GM21717 (cell line): Measurements from ENCODE around the gene FAM193A.
A peak's percentile ranks its signal among the peaks of the same experiment; 100 is the strongest.
"Not testable (repeated sequence)": the region's sequence is repeated elsewhere in the genome, so short reads cannot be mapped to it uniquely, and the experiment has no call there.

Experiments
- ATAC-seq: cut with Tn5 transposase; IDR thresholded peaks from one replicate; pipeline ENCODE4 v1.9.1; 2021; ENCODE audit warnings: mild to moderate bottlenecking, moderate library complexity; ENCODE audit not compliant: unreplicated experiment

FAM193A gene

GRCh38 chr4:2515830-2516550 lies 20.5 kb upstream of the FAM193A start:
- ATAC-seq = no peak

GRCh38 chr4:2516635-2517034 lies 19.8 kb upstream of the FAM193A start:
- no peak for ATAC-seq

GRCh38 chr4:2526559-2526958 lies 9.9 kb upstream of the FAM193A start:
- no peak for ATAC-seq

- ATAC-seq = no peak
Measured at GRCh38 chr4:2534904-2535375, 1.5 kb upstream of the FAM193A start.

- ATAC-seq = peak; percentile 22
Measured at GRCh38 chr4:2535376-2536192, 863 bp upstream of the FAM193A start.

- peak; percentile 25 for ATAC-seq
Measured at GRCh38 chr4:2537011-2537830, 774 bp downstream of the FAM193A start.

- ATAC-seq = not testable (repeated sequence)
Measured at GRCh38 chr4:2543580-2544191, 7.2 kb downstream of the FAM193A start.

GRCh38 chr4:2545321-2546013 lies 9.0 kb downstream of the FAM193A start:
- ATAC-seq = no peak

- no peak for ATAC-seq
Measured at GRCh38 chr4:2546286-2546823, 9.9 kb downstream of the FAM193A start.

- ATAC-seq = not testable (repeated sequence)
Measured at GRCh38 chr4:2546961-2547691, 10.7 kb downstream of the FAM193A start.

- ATAC-seq = no peak
Measured at GRCh38 chr4:2551118-2551517, 14.7 kb downstream of the FAM193A start.

GRCh38 chr4:2552806-2553205 lies 16.4 kb downstream of the FAM193A start:
- ATAC-seq = no peak

- ATAC-seq = no peak
Measured at GRCh38 chr4:2558301-2558700, 21.9 kb downstream of the FAM193A start.

GRCh38 chr4:2560167-2560566 lies 23.7 kb downstream of the FAM193A start:
- ATAC-seq = no peak

GRCh38 chr4:2565533-2565932 lies 29.1 kb downstream of the FAM193A start:
- ATAC-seq = no peak

- no peak for ATAC-seq
Measured at GRCh38 chr4:2570036-2570435, 33.6 kb downstream of the FAM193A start.

- ATAC-seq = no peak
Measured at GRCh38 chr4:2570551-2571222, 34.2 kb downstream of the FAM193A start.

- ATAC-seq = no peak
Measured at GRCh38 chr4:2572076-2572475, 35.6 kb downstream of the FAM193A start.

GRCh38 chr4:2572866-2573265 lies 36.4 kb downstream of the FAM193A start:
- ATAC-seq = no peak
